Osteoblast (primary cell): ENCODE results near the gene KCNC1. TPM values are rescaled to one million over a fixed set of nuclear protein-coding genes. Genes with fewer than 3 reads are reported as not detected.
A peak's percentile ranks its signal among the peaks of the same experiment; 100 is the strongest.

Source experiments
- DNase-seq: peaks from one replicate; pipeline ENCODE4 v3.0.0; 2011; ENCODE audit warnings: low spot score, mixed read lengths; ENCODE audit not compliant: insufficient read length; ENCODE audit errors: missing footprints
- H2AFZ ChIP-seq: 2 replicates; pipeline ENCODE4 v1.6.0; 2011; ENCODE audit warnings: mild to moderate bottlenecking, low read length
- H3K27ac ChIP-seq: 2 replicates; pipeline ENCODE4 v1.5.1; 2011; ENCODE audit warnings: mild to moderate bottlenecking, low read depth, low read length, moderate library complexity
- H3K27me3 ChIP-seq: 2 replicates; pipeline ENCODE4 v1.6.0; 2012; ENCODE audit warnings: mild to moderate bottlenecking, control low read depth, inconsistent platforms, low read length, moderate library complexity; ENCODE audit not compliant: insufficient read depth
- H3K36me3 ChIP-seq: 2 replicates; pipeline ENCODE4 v1.5.1; 2011; ENCODE audit warnings: mild to moderate bottlenecking, low read length, control low read depth, moderate library complexity; ENCODE audit not compliant: insufficient read depth
- H3K4me1 ChIP-seq: 2 replicates; pipeline ENCODE4 v1.5.1; 2011; ENCODE audit warnings: mild to moderate bottlenecking, low read length, control low read depth, moderate library complexity; ENCODE audit not compliant: insufficient read depth
- H3K4me2 ChIP-seq: 2 replicates; pipeline ENCODE4 v1.6.0; 2011; ENCODE audit warnings: mild to moderate bottlenecking, low read length; ENCODE audit not compliant: insufficient read depth
- H3K4me3 ChIP-seq: fragments of 200-600 bp; sonication (generic); 3 replicates; pipeline ENCODE4 v1.5.1; 2012; ENCODE audit warnings: mild to moderate bottlenecking, low read length, inconsistent platforms; ENCODE audit not compliant: insufficient read depth
- H3K79me2 ChIP-seq: 2 replicates; pipeline ENCODE4 v1.6.0; 2012; ENCODE audit warnings: mild to moderate bottlenecking, low read length, control low read depth, inconsistent platforms; ENCODE audit not compliant: insufficient read depth
- H3K9me3 ChIP-seq: 2 replicates; pipeline ENCODE4 v1.5.1; 2011; ENCODE audit warnings: low read depth, low read length, control low read depth
- H4K20me1 ChIP-seq: 2 replicates; pipeline ENCODE4 v1.6.0; 2012; ENCODE audit warnings: mild to moderate bottlenecking, low read length, control low read depth; ENCODE audit not compliant: insufficient read depth
- total RNA-seq: library from RNA; depleted of rRNA; stranded (reverse); fragments of >200 nt; gene quantifications from 2 replicates; pipeline ENCODE4 v1.2.3, GENCODE V29; 2012
- TF ChIP-seq, protein P1 (sequence below): IDR thresholded peaks from 2 replicates; pipeline ENCODE4 v1.5.1; 2011; ENCODE audit warnings: mild to moderate bottlenecking, low read depth, low read length, moderate library complexity; ENCODE audit errors: extremely low read depth

Gene KCNC1
- total RNA-seq, 1 donor: under 0.01 TPM

DNA sequence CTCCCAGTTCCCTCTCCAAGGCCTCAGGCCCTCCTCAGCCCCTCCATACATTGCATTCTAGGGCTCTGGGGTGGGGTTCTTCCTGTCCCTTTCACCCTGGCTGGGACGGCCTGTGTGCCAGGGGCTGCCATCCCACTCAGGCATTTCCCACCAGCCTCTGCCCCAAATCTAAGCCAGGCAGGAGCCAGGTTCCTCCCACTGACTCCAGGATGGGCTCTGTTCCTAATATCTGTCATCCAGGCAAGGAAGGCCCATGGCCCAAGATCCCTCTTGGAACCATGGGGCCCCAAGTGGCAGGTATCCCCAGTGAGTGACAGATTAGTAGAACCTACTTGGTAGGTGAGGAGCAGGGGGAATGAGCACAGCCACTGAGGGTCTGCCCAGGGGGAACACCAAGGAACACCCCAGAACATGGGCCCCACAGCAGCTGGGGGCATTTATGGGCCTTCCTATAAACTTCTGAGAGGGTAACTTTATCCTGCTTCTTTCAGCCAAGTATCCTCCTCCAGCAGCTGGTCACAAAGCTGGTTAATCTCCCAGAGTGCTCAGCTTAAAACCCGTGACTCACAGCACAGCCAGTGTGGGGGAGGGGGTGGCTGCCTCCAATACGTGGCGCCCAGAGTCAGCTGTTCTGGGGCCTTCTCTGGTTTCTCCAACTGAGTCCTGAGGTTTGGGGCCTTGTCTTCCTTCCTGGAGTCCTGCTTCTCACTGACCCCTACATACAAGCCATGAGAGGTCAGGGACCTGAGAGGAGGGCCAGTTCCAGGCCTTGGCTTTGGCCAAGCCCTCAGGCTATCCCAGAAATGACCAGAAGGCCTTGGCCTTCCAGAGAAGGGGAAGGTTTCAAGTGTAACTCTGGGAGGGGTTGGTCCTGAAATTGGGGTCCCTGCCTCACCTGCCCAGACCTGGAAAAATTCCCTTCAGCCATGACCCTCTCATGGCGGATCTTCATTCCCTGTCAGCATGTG lies 35.1 kb upstream of the KCNC1 start:
- H3K27me3 ChIP-seq: peaks cover 35% of the 10 kb centered on the region

DNA sequence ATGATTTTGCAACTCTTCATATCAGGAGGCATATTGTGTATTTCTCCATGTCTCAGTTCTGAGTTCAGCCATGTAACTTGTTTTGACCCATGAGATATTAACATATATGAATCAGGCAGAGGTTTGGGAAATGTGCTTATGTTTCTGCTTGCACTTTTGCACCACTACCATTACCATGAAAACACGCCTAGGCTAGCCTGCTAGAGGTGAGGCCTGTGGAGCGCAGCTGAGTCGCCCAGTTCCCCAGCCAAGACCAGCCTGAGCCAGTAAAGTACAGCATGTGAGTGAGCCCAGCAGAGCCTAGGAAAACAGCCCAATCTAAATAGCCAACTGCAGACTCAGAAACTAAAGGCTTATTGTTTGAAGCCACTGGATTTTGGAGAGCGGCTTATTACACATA lies 33.6 kb upstream of the KCNC1 start:
- no peaks in the 10 kb centered on the region for H3K9me3 ChIP-seq
- H4K20me1 ChIP-seq: no peaks in the 10 kb centered on the region
- no peaks in the 10 kb centered on the region for H3K36me3 ChIP-seq
- TF ChIP-seq, protein P1, sequence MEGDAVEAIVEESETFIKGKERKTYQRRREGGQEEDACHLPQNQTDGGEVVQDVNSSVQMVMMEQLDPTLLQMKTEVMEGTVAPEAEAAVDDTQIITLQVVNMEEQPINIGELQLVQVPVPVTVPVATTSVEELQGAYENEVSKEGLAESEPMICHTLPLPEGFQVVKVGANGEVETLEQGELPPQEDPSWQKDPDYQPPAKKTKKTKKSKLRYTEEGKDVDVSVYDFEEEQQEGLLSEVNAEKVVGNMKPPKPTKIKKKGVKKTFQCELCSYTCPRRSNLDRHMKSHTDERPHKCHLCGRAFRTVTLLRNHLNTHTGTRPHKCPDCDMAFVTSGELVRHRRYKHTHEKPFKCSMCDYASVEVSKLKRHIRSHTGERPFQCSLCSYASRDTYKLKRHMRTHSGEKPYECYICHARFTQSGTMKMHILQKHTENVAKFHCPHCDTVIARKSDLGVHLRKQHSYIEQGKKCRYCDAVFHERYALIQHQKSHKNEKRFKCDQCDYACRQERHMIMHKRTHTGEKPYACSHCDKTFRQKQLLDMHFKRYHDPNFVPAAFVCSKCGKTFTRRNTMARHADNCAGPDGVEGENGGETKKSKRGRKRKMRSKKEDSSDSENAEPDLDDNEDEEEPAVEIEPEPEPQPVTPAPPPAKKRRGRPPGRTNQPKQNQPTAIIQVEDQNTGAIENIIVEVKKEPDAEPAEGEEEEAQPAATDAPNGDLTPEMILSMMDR: no peak
- H3K4me1 ChIP-seq: no peaks in the 10 kb centered on the region
- H3K27me3 ChIP-seq: peaks cover 20% of the 10 kb centered on the region
- no peak overlapping the region for H3K4me2 ChIP-seq
- no peak for DNase-seq
- H2AFZ ChIP-seq: no peak overlapping the region
- no peaks in the 10 kb centered on the region for H3K79me2 ChIP-seq
- no peak overlapping the region for H3K4me3 ChIP-seq
- H3K27ac ChIP-seq: no peak overlapping the region

More for the DNA sequence above, 35.1 kb upstream of the KCNC1 start:
- Histone ChIP-seq H2AFZ (peak overlapping the region; percentile 13), H3K27ac (no peak overlapping the region), H3K79me2 (no peaks in the 10 kb centered on the region), H3K4me1 (no peaks in the 10 kb centered on the region), H4K20me1 (no peaks in the 10 kb centered on the region), H3K36me3 (no peaks in the 10 kb centered on the region), H3K4me2 (no peak overlapping the region), H3K9me3 (no peaks in the 10 kb centered on the region), H3K4me3 (no peak overlapping the region)
- TF ChIP-seq, protein P1: no peak
- DNase-seq: peak; percentile 93

DNA sequence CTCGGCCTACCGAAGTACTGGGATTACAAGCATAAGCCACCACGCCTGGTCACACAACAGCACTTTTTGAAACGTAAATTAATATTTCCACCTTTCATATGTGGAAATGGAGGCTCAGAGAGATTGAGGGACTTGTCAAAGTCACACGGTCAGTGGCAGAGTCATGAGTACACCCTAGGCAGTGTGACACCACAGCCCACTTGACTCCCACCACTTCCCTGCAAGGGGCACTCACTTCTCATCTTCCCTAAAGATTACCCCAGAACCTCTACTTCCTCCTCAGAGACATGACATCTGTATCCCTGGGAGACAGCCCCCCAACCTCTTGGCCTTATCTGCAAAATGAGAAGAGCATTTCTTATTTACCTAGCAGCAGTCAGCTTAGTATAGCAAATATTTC lies 31.7 kb upstream of the KCNC1 start:
- Histone ChIP-seq H2AFZ (no peak overlapping the region), H3K27ac (no peak overlapping the region), H3K4me2 (no peak overlapping the region), H3K36me3 (no peaks in the 10 kb centered on the region), H3K79me2 (no peaks in the 10 kb centered on the region), H3K4me1 (no peaks in the 10 kb centered on the region), H3K27me3 (peaks cover 2% of the 10 kb centered on the region), H4K20me1 (no peaks in the 10 kb centered on the region), H3K4me3 (no peak overlapping the region), H3K9me3 (no peaks in the 10 kb centered on the region)
- TF ChIP-seq, protein P1: no peak
- no peak for DNase-seq

DNA sequence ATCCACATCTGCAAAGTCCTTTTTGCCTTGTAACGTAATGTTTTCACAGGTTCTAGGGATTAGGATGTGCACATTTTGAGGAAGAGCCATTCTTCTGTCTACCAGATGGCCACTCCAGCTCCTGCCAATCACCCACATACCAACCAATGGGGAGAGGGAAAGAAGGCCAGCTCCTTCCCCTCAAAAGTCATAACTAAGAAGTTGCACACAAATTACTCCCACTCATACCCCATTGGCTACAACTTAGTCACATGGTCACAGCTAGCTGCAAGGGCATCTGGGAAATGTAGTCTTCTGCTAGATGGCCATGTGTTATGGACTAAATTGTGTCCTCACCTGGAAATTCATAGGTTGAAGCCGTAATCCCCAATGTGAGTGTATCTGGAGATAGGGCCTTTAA lies 30.6 kb upstream of the KCNC1 start:
- H3K27me3 ChIP-seq: no peaks in the 10 kb centered on the region

More for the DNA sequence above, 30.6 kb upstream of the KCNC1 start:
- Histone ChIP-seq H3K4me2 (no peak overlapping the region), H3K9me3 (no peaks in the 10 kb centered on the region), H3K27ac (no peak overlapping the region), H3K79me2 (no peaks in the 10 kb centered on the region), H2AFZ (no peak overlapping the region), H3K4me3 (no peak overlapping the region), H3K4me1 (no peaks in the 10 kb centered on the region), H4K20me1 (no peaks in the 10 kb centered on the region), H3K36me3 (no peaks in the 10 kb centered on the region)
- TF ChIP-seq, protein P1: no peak
- peak; percentile 87 for DNase-seq
